HEK293T (cell line): ENCODE results near the gene AGAP1.

Source experiments
- CTCF ChIA-PET: fragments of 350-600 bp; formaldehyde crosslinking; extraction: SDS; loops from one replicate; lab custom pipeline; 2021; ENCODE audit warnings: antibody characterized with exemption, inconsistent platforms; lab: Yijun Ruan, JAX
- POLR2A ChIA-PET: fragments of 350-600 bp; formaldehyde crosslinking; extraction: SDS; loops from one replicate; lab custom pipeline; 2020; ENCODE audit warnings: antibody characterized with exemption, inconsistent platforms; lab: Yijun Ruan, JAX
- DNase-seq: peaks from one replicate; pipeline ENCODE4 v3.0.0; 2012; ENCODE audit warnings: mixed read lengths; ENCODE audit errors: extremely low spot score
- ARNT ChIP-seq: fragments of 450-650 bp; IDR thresholded peaks from 2 replicates; pipeline ENCODE4 v1.6.1; 2017; ENCODE audit warnings: mild to moderate bottlenecking
- BHLHE40 ChIP-seq: fragments of 450-650 bp; IDR thresholded peaks from 2 replicates; pipeline ENCODE4 v1.6.1; 2016; ENCODE audit warnings: mild to moderate bottlenecking, moderate library complexity, borderline replicate concordance
- CTBP1 ChIP-seq: fragments of 450-650 bp; IDR thresholded peaks from 2 replicates; pipeline ENCODE4 v1.6.1; 2016; ENCODE audit warnings: borderline replicate concordance
- ELF4 ChIP-seq: fragments of 450-650 bp; IDR thresholded peaks from 2 replicates; pipeline ENCODE4 v1.6.1; 2017; ENCODE audit warnings: antibody characterized with exemption
- FOXA1 ChIP-seq: fragments of 450-650 bp; IDR thresholded peaks from 2 replicates; pipeline ENCODE4 v1.6.1; 2016; ENCODE audit warnings: mild to moderate bottlenecking
- FOXK2 ChIP-seq: fragments of 450-650 bp; IDR thresholded peaks from 2 replicates; pipeline ENCODE4 v1.6.1; 2016; ENCODE audit warnings: mild to moderate bottlenecking
- FOXM1 ChIP-seq: fragments of 450-650 bp; IDR thresholded peaks from 2 replicates; pipeline ENCODE4 v1.6.1; 2017; ENCODE audit warnings: mild to moderate bottlenecking, borderline replicate concordance
- HDGF ChIP-seq: fragments of 450-650 bp; IDR thresholded peaks from 2 replicates; pipeline ENCODE4 v1.6.1; 2017; ENCODE audit warnings: antibody characterized with exemption, borderline replicate concordance
- L3MBTL2 ChIP-seq: fragments of 450-650 bp; conservative IDR thresholded peaks from 2 replicates; pipeline ENCODE4 v1.6.1; 2016; ENCODE audit warnings: mild to moderate bottlenecking
- LEF1 ChIP-seq: fragments of 450-650 bp; IDR thresholded peaks from 2 replicates; pipeline ENCODE4 v1.6.1; 2017; ENCODE audit warnings: mild to moderate bottlenecking, borderline replicate concordance
- NFRKB ChIP-seq: fragments of 450-650 bp; IDR thresholded peaks from 2 replicates; pipeline ENCODE4 v1.6.1; 2016; ENCODE audit warnings: mild to moderate bottlenecking, moderate library complexity
- SP1 ChIP-seq: fragments of 450-650 bp; IDR thresholded peaks from 2 replicates; pipeline ENCODE4 v1.6.1; 2017
- SUZ12 ChIP-seq: fragments of 450-650 bp; IDR thresholded peaks from 2 replicates; pipeline ENCODE4 v1.6.1; 2016; ENCODE audit warnings: mild to moderate bottlenecking
- TARDBP ChIP-seq: fragments of 450-650 bp; IDR thresholded peaks from 2 replicates; pipeline ENCODE4 v1.6.1; 2016
- ZNF384 ChIP-seq: fragments of 450-650 bp; IDR thresholded peaks from 2 replicates; pipeline ENCODE4 v1.6.1; 2016
- TF ChIP-seq, protein P1 (sequence below): fragments of 450-650 bp; IDR thresholded peaks from 2 replicates; pipeline ENCODE4 v1.6.1; 2016

The AGAP1 gene

DNA sequence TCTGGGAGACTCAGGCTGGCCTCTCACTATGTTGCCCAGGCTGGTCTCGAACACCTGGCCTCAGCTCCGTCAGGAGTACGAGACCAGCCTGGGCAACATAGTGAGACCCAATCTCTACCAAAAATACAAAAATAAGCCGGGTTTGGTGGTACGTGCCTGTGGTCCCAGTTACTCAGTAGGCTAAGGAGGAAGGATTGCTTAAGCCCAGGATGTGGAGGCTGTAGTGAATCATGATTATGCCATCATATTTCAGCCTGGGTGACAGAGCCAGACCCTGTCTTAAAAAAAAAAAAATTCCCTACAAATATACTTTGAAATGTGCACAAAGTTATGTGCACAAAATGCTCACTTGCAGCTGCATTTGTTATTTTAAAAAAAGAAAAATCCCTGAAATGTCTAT, 26.3 kb upstream of the AGAP1 start:
- no peak for DNase-seq
- TF ChIP-seq ARNT, result no peak
- no peak for TF ChIP-seq SP1
- TF ChIP-seq FOXA1, result no peak
- TF ChIP-seq BHLHE40, result no peak
- TF ChIP-seq NFRKB, result no peak
- TF ChIP-seq ELF4, result no peak
- no peak for TF ChIP-seq CTBP1
- no peak for TF ChIP-seq FOXK2
- no peak for TF ChIP-seq LEF1
- TF ChIP-seq HDGF, result no peak
- no peak for TF ChIP-seq FOXM1
- no peak for TF ChIP-seq L3MBTL2
- TF ChIP-seq, protein P1, sequence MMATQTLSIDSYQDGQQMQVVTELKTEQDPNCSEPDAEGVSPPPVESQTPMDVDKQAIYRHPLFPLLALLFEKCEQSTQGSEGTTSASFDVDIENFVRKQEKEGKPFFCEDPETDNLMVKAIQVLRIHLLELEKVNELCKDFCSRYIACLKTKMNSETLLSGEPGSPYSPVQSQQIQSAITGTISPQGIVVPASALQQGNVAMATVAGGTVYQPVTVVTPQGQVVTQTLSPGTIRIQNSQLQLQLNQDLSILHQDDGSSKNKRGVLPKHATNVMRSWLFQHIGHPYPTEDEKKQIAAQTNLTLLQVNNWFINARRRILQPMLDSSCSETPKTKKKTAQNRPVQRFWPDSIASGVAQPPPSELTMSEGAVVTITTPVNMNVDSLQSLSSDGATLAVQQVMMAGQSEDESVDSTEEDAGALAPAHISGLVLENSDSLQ, result no peak
- TF ChIP-seq SUZ12, result no peak
- TF ChIP-seq ZNF384, result no peak
- POLR2A ChIA-PET, result no interaction called here
- CTCF ChIA-PET, result no interaction called here

DNA sequence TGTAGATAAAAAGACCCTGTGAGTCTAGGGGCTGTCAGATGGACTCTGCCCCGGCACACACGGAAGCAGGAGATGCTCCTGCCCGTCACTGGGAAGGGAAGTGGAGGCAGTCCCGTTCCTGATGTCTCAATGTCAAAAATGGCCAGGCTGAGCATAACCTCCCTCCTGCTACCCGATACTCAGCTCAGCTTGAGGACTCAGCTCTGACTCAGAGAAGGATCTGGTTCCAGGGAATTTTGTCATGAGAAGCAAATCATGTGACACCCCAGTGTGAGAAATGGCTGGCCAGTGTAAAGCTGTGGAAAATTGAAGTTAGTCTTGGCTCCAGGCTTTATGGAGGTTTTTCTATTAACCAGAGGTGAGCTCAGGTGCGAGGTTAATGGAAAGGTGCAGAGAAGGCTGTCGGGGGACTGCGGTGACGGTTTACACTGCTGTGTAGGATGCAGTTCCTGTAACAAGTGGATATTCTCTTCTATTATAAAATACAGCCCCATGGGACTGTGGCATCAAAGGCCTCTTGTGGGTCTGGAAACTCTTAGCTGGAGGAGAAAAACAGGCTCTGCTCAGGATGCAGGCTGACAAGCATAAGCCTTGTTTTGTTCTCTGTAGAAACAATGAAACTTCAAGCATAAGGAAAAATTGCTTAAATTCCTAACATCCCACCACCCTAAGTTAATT, 24.7 kb upstream of the AGAP1 start:
- DNase-seq, result peak; percentile 25
- POLR2A ChIA-PET, result no interaction called here

DNA sequence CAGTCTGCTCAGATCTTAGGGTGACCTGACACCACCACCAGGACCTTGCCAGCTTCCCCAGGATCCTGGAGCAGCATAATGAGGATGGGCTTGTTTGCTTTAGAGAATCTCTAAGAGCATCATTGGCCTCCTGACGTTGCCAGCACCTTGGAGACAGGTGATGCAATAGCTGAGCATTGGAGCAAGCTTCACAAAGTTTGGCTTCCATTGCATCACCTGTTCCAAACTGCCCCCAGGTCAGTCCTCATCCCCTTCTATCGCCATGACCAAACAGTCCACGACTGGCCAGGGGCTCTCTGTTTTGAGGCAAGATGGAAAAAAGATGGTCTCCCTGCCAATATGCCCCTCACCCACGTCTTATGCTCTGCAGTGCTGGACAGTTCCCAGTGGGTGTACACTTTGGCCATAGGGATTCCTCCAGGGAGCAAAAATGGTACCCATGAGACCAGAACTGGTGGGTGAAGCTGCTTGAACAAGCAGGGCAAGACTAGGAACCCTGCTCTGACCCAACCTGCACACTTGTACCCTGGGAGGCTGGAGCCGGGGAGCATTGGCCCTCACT, 22.6 kb upstream of the AGAP1 start:
- TF ChIP-seq FOXM1, result no peak
- no peak for TF ChIP-seq TARDBP
- TF ChIP-seq, protein P1, result no peak
- TF ChIP-seq SP1, result no peak
- TF ChIP-seq NFRKB, result no peak
- no peak for TF ChIP-seq HDGF
- no peak for TF ChIP-seq SUZ12
- no peak for TF ChIP-seq ARNT
- TF ChIP-seq CTBP1, result no peak
- TF ChIP-seq FOXA1, result no peak
- TF ChIP-seq FOXK2, result no peak
- no peak for DNase-seq
- ChIA-PET CTCF (no interaction called here), POLR2A (no interaction called here)

More for the DNA sequence above, 24.7 kb upstream of the AGAP1 start:
- CTCF ChIA-PET, result interaction anchor here (0.6 kb wide), 1 partner anchor 114 kb away, joined by 3 read pairs; no protein-coding TSS in a partner anchor
- no peak for TF ChIP-seq TARDBP
- TF ChIP-seq L3MBTL2, result peak; percentile 31; the same call in 1 of the 2 replicates

DNA sequence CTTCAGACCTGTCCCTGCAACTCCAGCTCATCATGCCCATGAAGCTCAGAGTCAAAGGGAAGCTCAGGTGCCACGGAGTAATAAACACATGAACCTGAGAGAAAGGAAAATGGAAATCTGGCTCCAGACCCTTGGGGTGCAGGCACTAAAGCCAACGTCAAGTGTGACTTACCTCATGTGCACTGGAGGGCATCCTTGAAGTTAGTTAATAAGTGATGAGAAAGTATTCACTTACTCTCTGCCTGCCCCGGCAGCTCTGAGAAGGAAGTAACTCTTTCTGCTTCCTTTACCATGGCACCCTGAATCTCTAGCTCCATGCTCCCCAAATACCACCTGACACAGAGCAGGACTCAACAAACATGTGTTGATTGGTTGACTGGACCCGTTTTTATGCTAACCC, 21.4 kb upstream of the AGAP1 start:
- POLR2A ChIA-PET, result no interaction called here
- no peak for DNase-seq
- TF ChIP-seq, protein P1, result no peak
- TF ChIP-seq NFRKB (no peak), FOXM1 (no peak), FOXA1 (no peak), BHLHE40 (no peak), SUZ12 (no peak), SP1 (no peak), TARDBP (no peak), HDGF (no peak), ELF4 (no peak), L3MBTL2 (no peak), ZNF384 (no peak), ARNT (no peak), LEF1 (no peak), CTBP1 (no peak), FOXK2 (no peak)
- CTCF ChIA-PET, result no interaction called here

DNA sequence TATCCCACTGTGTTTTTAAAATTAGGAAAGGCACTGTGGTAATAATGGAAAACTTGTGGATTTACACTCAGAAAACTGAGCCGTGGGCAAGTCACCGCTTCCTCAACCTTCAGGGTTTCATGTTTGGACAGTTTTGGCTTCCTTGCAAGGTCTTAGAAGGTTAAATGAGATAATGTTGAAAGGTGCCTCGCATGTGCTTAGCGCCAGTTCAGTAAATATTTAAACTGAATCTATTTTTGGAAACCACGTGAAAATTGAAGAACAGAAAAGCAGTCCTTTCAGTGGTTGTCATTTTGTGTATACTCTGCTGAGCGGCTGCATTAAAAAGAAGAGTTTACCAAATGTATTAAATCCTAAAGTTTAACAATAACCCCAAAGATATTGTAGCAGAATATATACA, 15.2 kb upstream of the AGAP1 start:
- POLR2A ChIA-PET, result no interaction called here
- DNase-seq, result no peak
- CTCF ChIA-PET, result interaction anchor here (0.9 kb wide), 1 partner anchor 1024 kb away, joined by 3 read pairs; no protein-coding TSS in a partner anchor
- TF ChIP-seq FOXA1 (no peak), SP1 (no peak), LEF1 (no peak), NFRKB (no peak), FOXK2 (no peak), FOXM1 (no peak)

DNA sequence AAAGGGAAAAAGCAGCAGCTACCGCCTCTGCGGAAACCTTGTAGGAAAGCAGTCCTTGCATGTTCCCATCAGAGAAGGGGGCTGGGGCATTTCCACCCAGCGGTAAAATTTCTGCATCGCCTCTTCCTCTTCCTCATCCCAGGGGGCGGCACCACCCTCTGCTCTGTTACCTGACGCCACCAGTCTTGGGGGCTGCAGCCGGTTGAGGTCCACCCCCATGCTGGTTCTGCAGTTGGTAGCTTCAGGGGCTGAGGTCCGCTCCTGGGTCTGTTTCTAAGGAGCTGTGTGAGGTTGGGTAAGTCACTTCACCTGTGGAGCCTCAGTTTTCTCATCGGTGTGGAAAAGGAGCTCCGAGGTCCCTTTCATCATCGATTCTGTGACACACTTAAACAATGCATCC, 14.2 kb upstream of the AGAP1 start:
- DNase-seq, result no peak
- ChIA-PET POLR2A (no interaction called here), CTCF (interaction anchor here (0.9 kb wide), 1 partner anchor 1025 kb away, joined by 3 read pairs; no protein-coding TSS in a partner anchor)
- TF ChIP-seq CTBP1, result no peak
